HL-60 (cell line): ENCODE results near the gene CASP4.
"Not testable (repeated sequence)": the region's sequence is repeated elsewhere in the genome, so short reads cannot be mapped to it uniquely, and the experiment has no call there.

Source experiments
- DNase-seq, 2 experiments: peaks; one replicate each; pipeline ENCODE4 v3.0.0-alpha.2; 2010 to 2020; ENCODE audit warnings: low read depth in 1 of 2, low spot score in 1 of 2
- H3K27ac ChIP-seq: fragments of 250-450 bp; sonication (Bioruptor Pico); replicated peaks from 2 replicates; pipeline ENCODE4 v1.5.1; 2020; ENCODE audit warnings: mild to moderate bottlenecking, moderate library complexity
- H3K27me3 ChIP-seq: fragments of 250-450 bp; sonication (Bioruptor Pico); 2 replicates; pipeline ENCODE4 v1.5.1; 2021; ENCODE audit warnings: mild to moderate bottlenecking, moderate library complexity; ENCODE audit not compliant: insufficient read depth, poor library complexity, severe bottlenecking
- H3K4me3 ChIP-seq: replicated peaks from 2 replicates; pipeline ENCODE4 v1.5.1; 2011; ENCODE audit warnings: mild to moderate bottlenecking, control low read depth, low read length; ENCODE audit not compliant: insufficient read depth
- GABPA ChIP-seq: IDR thresholded peaks from 2 replicates; pipeline ENCODE4 v1.6.1; 2012; ENCODE audit warnings: low read depth
- POLR2AphosphoS5 ChIP-seq: IDR thresholded peaks from 2 replicates; pipeline ENCODE4 v1.6.1; 2012; ENCODE audit warnings: low read depth
- REST ChIP-seq: IDR thresholded peaks from 2 replicates; pipeline ENCODE4 v1.6.1; 2012; ENCODE audit warnings: low read depth; ENCODE audit not compliant: insufficient replicate concordance
- SPI1 ChIP-seq: IDR thresholded peaks from 2 replicates; pipeline ENCODE4 v1.6.1; 2012; ENCODE audit warnings: low read depth, mild to moderate bottlenecking, borderline replicate concordance
- TF ChIP-seq, protein P1 (sequence below): IDR thresholded peaks from one replicate; pipeline ENCODE4 v1.5.1; 2011; ENCODE audit warnings: low read length, control low read depth, inconsistent platforms; ENCODE audit not compliant: insufficient read depth

CASP4 gene

DNA sequence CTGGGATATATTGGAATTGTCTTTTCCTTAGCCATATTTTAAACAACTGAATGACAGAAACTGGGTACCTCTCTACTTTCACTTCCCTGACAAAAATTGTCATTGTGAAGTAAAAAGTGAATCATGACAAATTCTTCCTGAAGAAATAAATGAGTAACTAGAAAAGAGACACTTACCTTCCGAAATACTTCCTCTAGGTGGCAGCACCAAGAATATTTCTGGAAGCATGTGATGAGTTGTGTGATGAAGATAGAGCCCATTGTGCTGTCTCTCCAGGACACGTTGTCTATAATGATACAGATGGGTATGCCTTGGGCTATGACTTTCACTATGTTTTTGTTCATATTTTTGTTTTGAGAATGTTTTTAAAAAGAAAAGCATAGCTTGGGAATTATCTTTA, 21.5 kb downstream of the CASP4 start:
- H3K27me3 ChIP-seq, result no peaks in the 10 kb centered on the region
- no peak overlapping the region for H3K27ac ChIP-seq
- no peak overlapping the region for H3K4me3 ChIP-seq
- TF ChIP-seq, protein P1, sequence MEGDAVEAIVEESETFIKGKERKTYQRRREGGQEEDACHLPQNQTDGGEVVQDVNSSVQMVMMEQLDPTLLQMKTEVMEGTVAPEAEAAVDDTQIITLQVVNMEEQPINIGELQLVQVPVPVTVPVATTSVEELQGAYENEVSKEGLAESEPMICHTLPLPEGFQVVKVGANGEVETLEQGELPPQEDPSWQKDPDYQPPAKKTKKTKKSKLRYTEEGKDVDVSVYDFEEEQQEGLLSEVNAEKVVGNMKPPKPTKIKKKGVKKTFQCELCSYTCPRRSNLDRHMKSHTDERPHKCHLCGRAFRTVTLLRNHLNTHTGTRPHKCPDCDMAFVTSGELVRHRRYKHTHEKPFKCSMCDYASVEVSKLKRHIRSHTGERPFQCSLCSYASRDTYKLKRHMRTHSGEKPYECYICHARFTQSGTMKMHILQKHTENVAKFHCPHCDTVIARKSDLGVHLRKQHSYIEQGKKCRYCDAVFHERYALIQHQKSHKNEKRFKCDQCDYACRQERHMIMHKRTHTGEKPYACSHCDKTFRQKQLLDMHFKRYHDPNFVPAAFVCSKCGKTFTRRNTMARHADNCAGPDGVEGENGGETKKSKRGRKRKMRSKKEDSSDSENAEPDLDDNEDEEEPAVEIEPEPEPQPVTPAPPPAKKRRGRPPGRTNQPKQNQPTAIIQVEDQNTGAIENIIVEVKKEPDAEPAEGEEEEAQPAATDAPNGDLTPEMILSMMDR, result peak; percentile 10
- no peak for TF ChIP-seq SPI1
- no peak for TF ChIP-seq REST
- no peak for TF ChIP-seq POLR2AphosphoS5
- DNase-seq, result peak; percentile 38 to 43

- no peak overlapping the region for H3K27ac ChIP-seq
- TF ChIP-seq GABPA (no peak), POLR2AphosphoS5 (no peak), SPI1 (no peak), REST (no peak)
- TF ChIP-seq, protein P1, result no peak
- DNase-seq, result no peak
- no peaks in the 10 kb centered on the region for H3K27me3 ChIP-seq
- no peak overlapping the region for H3K4me3 ChIP-seq
Measured at GRCh38 chr11:104944076-104944475, 24.3 kb downstream of the CASP4 start.

DNA sequence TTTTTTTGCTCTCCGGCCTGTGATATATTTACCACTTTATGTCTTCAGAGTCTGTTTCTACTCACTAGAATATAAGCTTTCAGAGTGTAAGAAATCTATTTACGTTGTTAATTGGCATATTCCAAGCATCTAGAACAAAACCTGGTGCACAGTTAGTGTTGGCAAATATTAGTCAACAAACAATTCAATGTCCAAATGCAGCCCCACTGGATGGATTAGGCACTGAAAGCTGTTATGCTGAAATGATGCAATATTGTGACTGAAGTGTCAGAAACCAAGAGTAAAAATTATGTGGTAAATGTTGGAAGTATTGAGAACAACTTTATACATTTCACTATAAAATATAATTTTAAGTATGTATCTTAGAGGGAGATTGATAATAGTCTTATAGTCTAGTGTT, 24.8 kb downstream of the CASP4 start:
- Histone ChIP-seq H3K27ac (no peak overlapping the region), H3K27me3 (no peaks in the 10 kb centered on the region), H3K4me3 (no peak overlapping the region)
- TF ChIP-seq GABPA, result no peak
- TF ChIP-seq, protein P1, result no peak
- no peak for DNase-seq

- DNase-seq, result no peak
- Histone ChIP-seq H3K27ac (no peak overlapping the region), H3K4me3 (no peak overlapping the region), H3K27me3 (no peaks in the 10 kb centered on the region)
- TF ChIP-seq SPI1 (no peak), REST (no peak), POLR2AphosphoS5 (no peak), GABPA (no peak)
- TF ChIP-seq, protein P1, result no peak
Measured at GRCh38 chr11:104934594-104934993, 33.8 kb downstream of the CASP4 start.

DNA sequence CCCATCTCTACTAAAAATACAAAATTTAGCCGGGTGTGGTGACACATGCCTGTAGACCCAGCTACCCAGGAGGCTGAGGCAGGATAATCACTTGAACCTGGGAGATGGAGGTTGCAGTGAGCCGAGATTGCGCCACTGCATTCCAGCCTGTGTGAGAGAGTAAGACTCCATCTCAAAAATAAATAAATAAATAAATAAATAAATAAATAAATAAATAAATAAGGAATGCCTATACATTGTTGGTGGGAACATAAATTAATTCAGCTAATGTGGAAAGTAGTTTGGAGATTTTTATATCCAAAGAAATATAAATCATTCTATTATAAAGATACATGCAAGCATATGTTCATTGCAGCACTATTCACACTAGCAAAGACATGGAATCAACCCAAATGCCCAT, 34.3 kb downstream of the CASP4 start:
- H3K4me3 ChIP-seq, H3K27ac ChIP-seq, DNase-seq, H3K27me3 ChIP-seq: not testable (repeated sequence)
